ENCODE results near the gene RNU7-1. TPM values are rescaled to one million over a fixed set of nuclear protein-coding genes. Genes with fewer than 3 reads are reported as not detected.

Gene RNU7-1
- total and polyA plus RNA-seq, 9 of the 15 experiments (the other 6 are each of a cell fraction or from before 2014, with no cell fraction given): not detected

DNA sequence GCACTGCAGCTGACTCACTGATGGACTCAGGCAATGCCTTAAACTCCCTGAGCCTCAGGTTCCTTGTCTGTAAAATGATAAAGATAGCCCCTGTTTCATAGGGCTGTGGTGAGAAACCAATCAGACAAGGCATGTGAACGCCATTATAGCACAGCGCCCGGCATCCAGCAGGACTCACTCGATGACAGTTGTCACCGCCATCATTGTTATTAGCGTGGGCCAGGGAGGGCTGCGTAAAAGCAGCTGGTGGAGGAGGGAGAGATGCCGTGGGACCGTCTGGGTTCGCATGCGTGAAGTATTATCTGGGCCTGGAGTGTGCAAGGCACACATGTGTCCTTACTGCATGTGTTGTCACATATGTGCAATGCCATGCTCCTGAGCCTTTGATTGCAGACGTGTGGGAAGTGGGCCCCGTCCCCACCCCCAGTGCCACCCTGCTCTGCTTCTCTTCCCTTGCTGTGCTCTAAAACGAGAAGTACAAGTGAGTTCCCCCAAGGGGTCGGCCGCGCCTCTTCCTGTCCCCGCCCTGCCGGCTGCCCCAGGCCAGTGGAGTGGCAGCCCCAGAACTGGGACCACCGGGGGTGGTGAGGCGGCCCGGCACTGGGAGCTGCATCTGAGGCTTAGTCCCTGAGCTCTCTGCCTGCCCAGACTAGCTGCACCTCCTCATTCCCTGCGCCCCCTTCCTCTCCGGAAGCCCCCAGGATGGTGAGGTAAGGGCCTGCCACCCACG, 7.4 kb downstream of the RNU7-1 start, which contains the start of gene PTPN6:
Gene PTPN6 (plus strand): TSS at position 546 of the 730 bp plus-strand sequence. CDS start 157 bp downstream, at position 703.
- Histone ChIP-seq H3K27ac (ENCODE audit: extremely low read depth, low read depth, low read length) (no peak within 1 kb of the TSS), H3K4me3 (no peak within 1 kb of the TSS), H3K9me3 (replicated peaks; ENCODE audit: control insufficient read depth, insufficient read depth, low read depth, low read length) (no peaks in the 10 kb centered on the region), H2AFZ (ENCODE audit: low read depth, low read length) (no peak within 1 kb of the TSS), H3K9ac (ENCODE audit: insufficient read depth in 1 of 2, low read depth in 2 of 2, low read length in 2 of 2) (peak within 1 kb of the TSS in 1 of 2 experiments; percentile 78; a peak in 2 of 4 replicates), H3K4me1 (replicated peaks in 1 of 2; ENCODE audit: control insufficient read depth in 2 of 2, insufficient read depth in 2 of 2, low read length in 2 of 2) (peaks cover 9 to 58% of the 10 kb centered on the region in 2 experiments), H3K36me3 (ENCODE audit: control insufficient read depth, insufficient read depth, low read length) (no peaks in the 10 kb centered on the region), H3K4me2 (ENCODE audit: insufficient read depth, low read length) (no peak within 1 kb of the TSS), H3K27me3 (ENCODE audit: control insufficient read depth in 2 of 2, insufficient read depth in 2 of 2, low read length in 2 of 2) (no peaks in the 10 kb centered on the region), H3K79me2 (ENCODE audit: control insufficient read depth, insufficient read depth, low read length) (peaks cover under 1% of the 10 kb centered on the region; the same call in 2 of the 3 replicates), H4K20me1 (replicated peaks; ENCODE audit: control insufficient read depth, insufficient read depth, low read length) (no peaks in the 10 kb centered on the region), H3K9me1 (ENCODE audit: control insufficient read depth, insufficient read depth, low read length) (no peaks in the 10 kb centered on the region)
- BruUV-seq (replicated peaks): no TSS peak
- intact Hi-C loops (cut with micrococcal nuclease) (no loop called here), in situ Hi-C loops (cut with MboI) (no loop called here)
- WGBS (ENCODE audit: insufficient coverage, low coverage, missing lambda C conversion rate): 75% methylated on average over 14 of the region's 25 CpGs
- POLR2A ChIA-PET: no interaction called here
- no peak for DNase-seq (ENCODE audit: extremely low read depth in 1 of 4, low spot score in 3 of 4)
- CTCF ChIA-PET (ENCODE audit: low intra/inter-chr PET ratio): no interaction called here
- no peak for ATAC-seq
- no peak for FAIRE-seq
- no peak for TF ChIP-seq CCNT2 (IDR thresholded peaks at IDR 0.05; ENCODE audit: borderline replicate concordance, extremely low read depth, insufficient read length, low read depth, low read length)
- no peak for TF ChIP-seq CEBPB (tag; IDR thresholded peaks at IDR 0.05)
- no peak for TF ChIP-seq ZNF551 (CRISPR knock-in tag; IDR thresholded peaks at IDR 0.05)
- TF ChIP-seq, protein P1, sequence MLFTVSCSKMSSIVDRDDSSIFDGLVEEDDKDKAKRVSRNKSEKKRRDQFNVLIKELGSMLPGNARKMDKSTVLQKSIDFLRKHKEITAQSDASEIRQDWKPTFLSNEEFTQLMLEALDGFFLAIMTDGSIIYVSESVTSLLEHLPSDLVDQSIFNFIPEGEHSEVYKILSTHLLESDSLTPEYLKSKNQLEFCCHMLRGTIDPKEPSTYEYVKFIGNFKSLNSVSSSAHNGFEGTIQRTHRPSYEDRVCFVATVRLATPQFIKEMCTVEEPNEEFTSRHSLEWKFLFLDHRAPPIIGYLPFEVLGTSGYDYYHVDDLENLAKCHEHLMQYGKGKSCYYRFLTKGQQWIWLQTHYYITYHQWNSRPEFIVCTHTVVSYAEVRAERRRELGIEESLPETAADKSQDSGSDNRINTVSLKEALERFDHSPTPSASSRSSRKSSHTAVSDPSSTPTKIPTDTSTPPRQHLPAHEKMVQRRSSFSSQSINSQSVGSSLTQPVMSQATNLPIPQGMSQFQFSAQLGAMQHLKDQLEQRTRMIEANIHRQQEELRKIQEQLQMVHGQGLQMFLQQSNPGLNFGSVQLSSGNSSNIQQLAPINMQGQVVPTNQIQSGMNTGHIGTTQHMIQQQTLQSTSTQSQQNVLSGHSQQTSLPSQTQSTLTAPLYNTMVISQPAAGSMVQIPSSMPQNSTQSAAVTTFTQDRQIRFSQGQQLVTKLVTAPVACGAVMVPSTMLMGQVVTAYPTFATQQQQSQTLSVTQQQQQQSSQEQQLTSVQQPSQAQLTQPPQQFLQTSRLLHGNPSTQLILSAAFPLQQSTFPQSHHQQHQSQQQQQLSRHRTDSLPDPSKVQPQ (CRISPR knock-in tag; IDR thresholded peaks at IDR 0.05; ENCODE audit: borderline replicate concordance): no peak
- no peak for TF ChIP-seq SPI1 (IDR thresholded peaks at IDR 0.05; ENCODE audit: borderline replicate concordance, low read depth, low read length)
- no peak for TF ChIP-seq ZNF445 (CRISPR knock-in tag; IDR thresholded peaks at IDR 0.05; ENCODE audit: low read depth)
- no peak for TF ChIP-seq NFXL1 (CRISPR knock-in tag; IDR thresholded peaks at IDR 0.05)
- no peak for TF ChIP-seq TCF7L2 (IDR thresholded peaks at IDR 0.05; ENCODE audit: low read depth, low read length)
- no peak for TF ChIP-seq HSF4 (CRISPR knock-in tag; IDR thresholded peaks at IDR 0.05; ENCODE audit: borderline replicate concordance)
- TF ChIP-seq POLR2AphosphoS5 (IDR thresholded peaks at IDR 0.05; ENCODE audit: control insufficient read depth, insufficient read depth, low read depth, low read length): no peak
- no peak for TF ChIP-seq ZNF324 (CRISPR knock-in tag; IDR thresholded peaks at IDR 0.05)
- TF ChIP-seq POLR3A (IDR thresholded peaks at IDR 0.05; ENCODE audit: borderline replicate concordance, extremely low read depth, insufficient read depth, insufficient read length): no peak

All from K562 (cell line).